Suprapubic skin (tissue), 4 donors: Measurements from ENCODE around the gene RCL1. TPM values are rescaled to one million over a fixed set of nuclear protein-coding genes. Genes with fewer than 3 reads are reported as not detected.

Experiments
- DNase-seq, 2 donors: peaks; one replicate each; pipeline ENCODE4 v3.0.0-alpha.2; 2019; ENCODE audit warnings: low spot score in 2 of 2
- H3K27ac ChIP-seq: fragments of 200-600 bp; sonication (generic); one replicate; pipeline ENCODE4 v1.5.1; 2019
- H3K27me3 ChIP-seq: fragments of 200-600 bp; sonication (generic); one replicate; pipeline ENCODE4 v1.5.1; 2019
- H3K36me3 ChIP-seq: fragments of 200-600 bp; sonication (generic); one replicate; pipeline ENCODE4 v1.5.1; 2019
- H3K4me1 ChIP-seq: fragments of 200-600 bp; sonication (generic); one replicate; pipeline ENCODE4 v1.5.1; 2019
- H3K4me3 ChIP-seq: fragments of 200-600 bp; sonication (generic); one replicate; pipeline ENCODE4 v1.5.1; 2019; ENCODE audit warnings: mild to moderate bottlenecking
- H3K9me3 ChIP-seq: fragments of 200-600 bp; sonication (generic); one replicate; pipeline ENCODE4 v1.5.1; 2019
- CTCF ChIP-seq, 2 donors: fragments of 200-600 bp in 1 of 2; fragments of 450-650 bp in 1 of 2; sonication (generic) in 1 of 2; IDR thresholded peaks; one replicate each; pipeline ENCODE4 v1.5.1; 2016 to 2019; ENCODE audit warnings: antibody characterized with exemption in 2 of 2, mild to moderate bottlenecking in 1 of 2, moderate library complexity in 1 of 2
- EP300 ChIP-seq: sonication (generic); formaldehyde crosslinking; IDR thresholded peaks from one replicate; pipeline ENCODE4 v1.6.1; 2017; ENCODE audit warnings: antibody characterized with exemption
- POLR2A ChIP-seq, 2 donors: fragments of 450-650 bp; IDR thresholded peaks; one replicate each; pipeline ENCODE4 v1.6.1; 2017; ENCODE audit warnings: antibody characterized with exemption in 2 of 2, mild to moderate bottlenecking in 2 of 2, moderate library complexity in 2 of 2
- POLR2AphosphoS5 ChIP-seq, 3 donors: sonication (generic); formaldehyde crosslinking; IDR thresholded peaks; one replicate each; pipeline ENCODE4 v1.6.1; 2017; ENCODE audit warnings: antibody characterized with exemption in 3 of 3
- WGBS: methylation state at CpG from one replicate; pipeline ENCODE4 v1.1.5; 2018; 5-methylcytosine and 5-hydroxymethylcytosine counted together
- total RNA-seq, 4 donors: library from RNA; depleted of rRNA; stranded (reverse); fragments of >200 nt; gene quantifications; one replicate each; pipeline ENCODE4 v1.1.0, GENCODE V29; 2016

RCL1 gene
- total RNA-seq, 4 donors from 2014 or later = 44.7 to 75.7 (median 55.5) TPM

DNA sequence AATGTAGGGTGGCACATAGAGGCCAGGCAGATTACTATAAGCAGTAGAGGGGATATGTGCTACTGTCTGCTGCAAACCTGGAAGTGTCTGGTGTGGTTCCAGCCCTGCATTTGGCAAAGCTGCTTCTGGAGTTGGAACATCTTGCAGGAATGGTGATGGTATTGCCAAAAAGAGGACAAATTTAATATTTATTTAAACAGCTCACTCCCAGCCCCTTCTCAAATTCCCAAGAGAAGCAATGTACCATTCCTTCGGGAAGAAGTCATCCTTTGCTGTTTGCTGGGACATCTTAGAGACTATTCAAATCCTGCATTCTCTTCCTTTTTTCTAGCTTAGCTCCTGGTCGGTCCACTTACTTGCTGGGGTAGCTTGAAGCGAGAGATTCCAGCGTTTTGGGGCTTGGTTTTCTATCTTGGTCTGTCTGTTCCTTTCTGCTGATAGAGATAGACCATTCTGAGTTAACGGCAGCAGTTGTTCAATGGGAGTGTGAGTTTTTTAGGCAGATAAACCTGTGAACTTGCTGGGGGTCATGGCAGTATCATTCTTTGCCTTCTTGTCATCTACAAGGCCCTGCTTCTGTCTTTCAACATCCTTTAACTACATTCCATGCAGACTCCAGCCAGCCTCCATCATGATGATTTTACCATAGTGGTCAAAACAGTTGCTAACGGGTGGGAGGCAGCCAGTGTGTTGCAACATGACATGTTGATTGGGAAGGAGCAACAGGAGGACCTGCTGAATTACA is 69.9 kb downstream of the RCL1 start:
- H3K27ac ChIP-seq = peak overlapping the region; percentile 15
- TF ChIP-seq EP300 = no peak
- TF ChIP-seq POLR2AphosphoS5 (IDR thresholded peaks at IDR 0.05) = no peak
- no peak for TF ChIP-seq POLR2A (IDR thresholded peaks at IDR 0.05)
- TF ChIP-seq CTCF (IDR thresholded peaks at IDR 0.05) = no peak
- WGBS = 91% methylated on average over 6 of the region's 6 CpGs

GRCh38 chr9:4864234-4864661 is 71.5 kb downstream of the RCL1 start:
- peaks cover 12% of the 10 kb centered on the region for H3K36me3 ChIP-seq
- no peaks in the 10 kb centered on the region for H3K27me3 ChIP-seq
- 94% methylated on average over 11 of the region's 11 CpGs for WGBS
- H3K27ac ChIP-seq = no peak overlapping the region
- DNase-seq = no peak
- H3K4me3 ChIP-seq = no peak overlapping the region
- peaks cover 29% of the 10 kb centered on the region for H3K4me1 ChIP-seq
- no peak for TF ChIP-seq POLR2AphosphoS5 (IDR thresholded peaks at IDR 0.05)
- TF ChIP-seq POLR2A (IDR thresholded peaks at IDR 0.05) = no peak
- no peak for TF ChIP-seq CTCF (IDR thresholded peaks at IDR 0.05)
- no peaks in the 10 kb centered on the region for H3K9me3 ChIP-seq

More for the DNA sequence above, 69.9 kb downstream of the RCL1 start:
- no peaks in the 10 kb centered on the region for H3K27me3 ChIP-seq
- peaks cover 12% of the 10 kb centered on the region for H3K36me3 ChIP-seq
- H3K9me3 ChIP-seq = no peaks in the 10 kb centered on the region
- no peak for DNase-seq
- no peak overlapping the region for H3K4me3 ChIP-seq
- peaks cover 29% of the 10 kb centered on the region for H3K4me1 ChIP-seq

- 92% methylated on average over 6 of the region's 6 CpGs for WGBS
- Histone ChIP-seq H3K36me3 (peaks cover 12% of the 10 kb centered on the region), H3K27me3 (no peaks in the 10 kb centered on the region), H3K4me3 (no peak overlapping the region), H3K4me1 (peaks cover 29% of the 10 kb centered on the region), H3K9me3 (no peaks in the 10 kb centered on the region), H3K27ac (no peak overlapping the region)
- no peak for DNase-seq
- TF ChIP-seq CTCF (IDR thresholded peaks at IDR 0.05) (no peak), POLR2AphosphoS5 (IDR thresholded peaks at IDR 0.05) (no peak), POLR2A (IDR thresholded peaks at IDR 0.05) (no peak), EP300 (no peak)
These were observed 72.0 kb downstream of the RCL1 start for GRCh38 chr9:4864698-4865097.

DNA sequence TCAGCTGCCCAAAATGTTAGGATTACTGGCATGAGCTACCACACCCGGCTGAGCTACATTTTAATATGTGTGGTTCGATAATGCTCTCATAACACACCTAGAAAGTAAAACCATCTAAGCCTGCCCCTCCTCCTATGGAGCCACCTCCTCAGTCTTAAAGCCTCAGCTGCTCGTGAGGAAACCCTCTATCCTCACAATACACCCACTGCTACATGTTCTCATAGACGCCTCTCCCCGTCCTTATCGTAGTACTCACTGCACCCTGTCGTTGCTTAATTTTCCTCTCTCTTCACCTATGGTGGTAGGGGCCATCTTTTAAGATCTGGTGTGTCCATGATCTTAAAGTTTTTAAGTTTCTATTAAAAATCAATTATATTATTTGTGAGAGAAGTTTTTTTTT is 72.9 kb downstream of the RCL1 start:
- H3K4me1 ChIP-seq = peaks cover 29% of the 10 kb centered on the region
- H3K27me3 ChIP-seq = no peaks in the 10 kb centered on the region
- WGBS = 70% methylated on average over 7 of the region's 7 CpGs
- TF ChIP-seq EP300 = no peak
- TF ChIP-seq POLR2AphosphoS5 (IDR thresholded peaks at IDR 0.05) = no peak
- TF ChIP-seq POLR2A (IDR thresholded peaks at IDR 0.05) = no peak
- TF ChIP-seq CTCF (IDR thresholded peaks at IDR 0.05) = no peak
- peaks cover 5% of the 10 kb centered on the region for H3K36me3 ChIP-seq
- H3K9me3 ChIP-seq = no peaks in the 10 kb centered on the region
- no peak for DNase-seq
- H3K27ac ChIP-seq = peak overlapping the region; percentile 50
- H3K4me3 ChIP-seq = no peak overlapping the region

GRCh38 chr9:4866239-4866969 is 73.7 kb downstream of the RCL1 start:
- 63% methylated on average over 6 of the region's 6 CpGs for WGBS
- no peaks in the 10 kb centered on the region for H3K27me3 ChIP-seq
- H3K9me3 ChIP-seq = no peaks in the 10 kb centered on the region
- no peak for DNase-seq
- TF ChIP-seq EP300 = no peak
- H3K36me3 ChIP-seq = no peaks in the 10 kb centered on the region
- peak overlapping the region; percentile 50 for H3K27ac ChIP-seq
- H3K4me1 ChIP-seq = peaks cover 23% of the 10 kb centered on the region
- H3K4me3 ChIP-seq = no peak overlapping the region
